ENCODE results near the gene KCNQ1. TPM values are rescaled to one million over a fixed set of nuclear protein-coding genes. Genes with fewer than 3 reads are reported as not detected.

KCNQ1 gene
- total RNA-seq, 1 experiment from 2014 or later, result 10.7 TPM

DNA sequence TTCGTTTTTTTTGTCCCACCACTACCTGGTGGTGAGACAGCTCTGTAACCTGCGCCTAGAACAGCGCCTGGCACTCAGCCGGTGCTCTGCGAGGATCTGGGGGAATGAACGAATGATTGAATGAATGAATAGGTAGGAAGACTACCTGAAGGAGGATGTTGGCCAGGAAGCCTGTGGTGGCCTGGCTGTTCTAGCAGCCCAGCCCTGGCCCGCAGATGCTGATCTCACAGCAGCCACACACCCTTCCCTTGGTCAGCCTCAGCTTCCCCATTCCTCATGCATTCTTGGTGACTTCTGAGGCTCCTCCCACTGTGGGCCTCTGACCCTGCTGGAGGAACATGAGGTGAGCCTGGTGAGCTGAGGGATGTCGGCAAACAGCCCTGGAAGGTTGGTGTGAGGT, 4.2 kb upstream of the KCNQ1 start:
- no peaks in the 10 kb centered on the region for H3K36me3 ChIP-seq (ENCODE audit: control insufficient read depth in 1 of 2, insufficient read depth in 2 of 2, low read length in 2 of 2)
- no peak for DNase-seq (ENCODE audit: low read depth, low spot score)
- RAD21 ChIA-PET (ENCODE audit: low non-redundant PET in 1 of 2, low total read pairs in 2 of 2, uncharacterized antibody in 2 of 2, unreplicated experiment in 2 of 2), result no interaction called here
- no peaks in the 10 kb centered on the region for H3K9me2 ChIP-seq (ENCODE audit: insufficient read depth)
- H3K9me3 ChIP-seq (ENCODE audit: control insufficient read depth in 1 of 2, insufficient read depth in 1 of 2, low read depth in 1 of 2, low read length in 2 of 2), result no peaks in the 10 kb centered on the region
- H3K4me1 ChIP-seq (ENCODE audit: control insufficient read depth in 1 of 2, insufficient read depth in 2 of 2, low read length in 2 of 2), result peaks cover 5 to 14% of the 10 kb centered on the region in 2 experiments
- H3K27ac ChIP-seq (ENCODE audit: low read depth, low read length), result no peak overlapping the region
- no peak overlapping the region for H3K4me2 ChIP-seq (ENCODE audit: low read length)
- POLR2A ChIA-PET, result no interaction called here
- H2AFZ ChIP-seq (ENCODE audit: low read depth, low read length, poor library complexity, severe bottlenecking), result no peak overlapping the region
- no peaks in the 10 kb centered on the region for H4K20me1 ChIP-seq (ENCODE audit: insufficient read depth)
- no peak for ATAC-seq
- H3K27me3 ChIP-seq (ENCODE audit: insufficient read depth, low read length), result peaks cover 24% of the 10 kb centered on the region; the same call in 1 of the 2 replicates
- no peaks in the 10 kb centered on the region for H3K79me2 ChIP-seq (ENCODE audit: insufficient read depth, low read length)
- BruUV-seq (replicated peaks), result no TSS peak
- no peak for TF ChIP-seq CBX3 (IDR thresholded peaks at IDR 0.05; ENCODE audit: low read depth)
- TF ChIP-seq, protein P1, sequence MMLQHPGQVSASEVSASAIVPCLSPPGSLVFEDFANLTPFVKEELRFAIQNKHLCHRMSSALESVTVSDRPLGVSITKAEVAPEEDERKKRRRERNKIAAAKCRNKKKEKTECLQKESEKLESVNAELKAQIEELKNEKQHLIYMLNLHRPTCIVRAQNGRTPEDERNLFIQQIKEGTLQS (IDR thresholded peaks at IDR 0.05), result no peak
- intact Hi-C loops (cut with micrococcal nuclease), result no loop called here
- H3K4me3 ChIP-seq (replicated peaks in 1 of 2; ENCODE audit: low read depth in 1 of 2, low read length in 2 of 2), result no peak overlapping the region
- no peak overlapping the region for H3K9ac ChIP-seq (ENCODE audit: low read length)
- CTCF ChIA-PET, result interaction anchor here (1.5 kb wide), 1 partner anchor 21 kb away, joined by 6 read pairs; no protein-coding TSS in a partner anchor

GRCh38 chr11:2441171-2441570, 3.6 kb upstream of the KCNQ1 start:
- no peak for ATAC-seq
- no peak overlapping the region for H3K4me3 ChIP-seq (replicated peaks in 1 of 2; ENCODE audit: low read depth in 1 of 2, low read length in 2 of 2)
- no peaks in the 10 kb centered on the region for H3K36me3 ChIP-seq (ENCODE audit: control insufficient read depth in 1 of 2, insufficient read depth in 2 of 2, low read length in 2 of 2)
- H3K79me2 ChIP-seq (ENCODE audit: insufficient read depth, low read length), result no peaks in the 10 kb centered on the region
- intact Hi-C loops (cut with micrococcal nuclease), result no loop called here
- BruUV-seq (replicated peaks), result no TSS peak
- no peaks in the 10 kb centered on the region for H3K9me3 ChIP-seq (ENCODE audit: control insufficient read depth in 1 of 2, insufficient read depth in 1 of 2, low read depth in 1 of 2, low read length in 2 of 2)
- TF ChIP-seq TCF7L2 (IDR thresholded peaks at IDR 0.05; ENCODE audit: borderline replicate concordance, extremely low read depth, insufficient read depth, insufficient read length), result no peak
- TF ChIP-seq POLR2A (IDR thresholded peaks at IDR 0.05; ENCODE audit: borderline replicate concordance, extremely low read depth, insufficient read depth, insufficient read length), result no peak
- no peak for TF ChIP-seq POLR2AphosphoS5 (IDR thresholded peaks at IDR 0.05; ENCODE audit: low read depth, low read length)
- TF ChIP-seq, protein P2, sequence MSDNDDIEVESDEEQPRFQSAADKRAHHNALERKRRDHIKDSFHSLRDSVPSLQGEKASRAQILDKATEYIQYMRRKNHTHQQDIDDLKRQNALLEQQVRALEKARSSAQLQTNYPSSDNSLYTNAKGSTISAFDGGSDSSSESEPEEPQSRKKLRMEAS (IDR thresholded peaks at IDR 0.05), result no peak
- TF ChIP-seq SIN3A (IDR thresholded peaks at IDR 0.05; ENCODE audit: low read depth), result no peak
- no peak for TF ChIP-seq CTCF (IDR thresholded peaks at IDR 0.05 in 2 of 3, conservative IDR thresholded peaks at IDR 0.05 in 1 of 3; ENCODE audit: borderline replicate concordance in 1 of 3, insufficient read depth in 1 of 3, low read depth in 2 of 3, low read length in 2 of 3)
- no peak for TF ChIP-seq EZH2 (IDR thresholded peaks at IDR 0.05)
- TF ChIP-seq ZNF274 (IDR thresholded peaks at IDR 0.05; ENCODE audit: low read depth, low read length), result no peak
- TF ChIP-seq FOSL1 (IDR thresholded peaks at IDR 0.05; ENCODE audit: low read depth), result no peak
- TF ChIP-seq ZBTB33 (IDR thresholded peaks at IDR 0.05; ENCODE audit: extremely low read depth, insufficient replicate concordance, low read length), result no peak
- no peak for TF ChIP-seq CBX3 (IDR thresholded peaks at IDR 0.05; ENCODE audit: low read depth)
- no peak for TF ChIP-seq ZFX (IDR thresholded peaks at IDR 0.05)
- DNase-seq (ENCODE audit: low read depth, low spot score), result no peak
- H4K20me1 ChIP-seq (ENCODE audit: insufficient read depth), result no peaks in the 10 kb centered on the region
- H3K27ac ChIP-seq (ENCODE audit: low read depth, low read length), result no peak overlapping the region
- no peaks in the 10 kb centered on the region for H3K9me2 ChIP-seq (ENCODE audit: insufficient read depth)
- no peak overlapping the region for H3K9ac ChIP-seq (ENCODE audit: low read length)
- ChIA-PET RAD21 (ENCODE audit: low non-redundant PET in 1 of 2, low total read pairs in 2 of 2, uncharacterized antibody in 2 of 2, unreplicated experiment in 2 of 2) (interaction anchor here in 1 of 2 experiments (0.6 kb wide), 1 partner anchor 11 kb away, joined by 5 read pairs; no protein-coding TSS in a partner anchor), CTCF (interaction anchor here (1.5 kb wide), 1 partner anchor 21 kb away, joined by 6 read pairs; no protein-coding TSS in a partner anchor), POLR2A (no interaction called here)
- H3K27me3 ChIP-seq (ENCODE audit: insufficient read depth, low read length), result peaks cover 24% of the 10 kb centered on the region; the same call in 1 of the 2 replicates
- H3K4me1 ChIP-seq (ENCODE audit: control insufficient read depth in 1 of 2, insufficient read depth in 2 of 2, low read length in 2 of 2), result peaks cover 10 to 19% of the 10 kb centered on the region in 2 experiments
- no peak overlapping the region for H2AFZ ChIP-seq (ENCODE audit: low read depth, low read length, poor library complexity, severe bottlenecking)
- no peak overlapping the region for H3K4me2 ChIP-seq (ENCODE audit: low read length)
